Measurements from ENCODE around the gene TPRN.

Gene TPRN

GRCh38 chr9:137191245-137191644 is 9.3 kb downstream of the TPRN start:
- no peak for DNase-seq (ENCODE audit: low read depth in 2 of 2, low spot score in 1 of 2)

- DNase-seq (ENCODE audit: low read depth in 2 of 2, low spot score in 1 of 2): no peak
These were observed 10.2 kb downstream of the TPRN start for GRCh38 chr9:137190315-137190856.

GRCh38 chr9:137189297-137190295 is 10.9 kb downstream of the TPRN start:
- no peak for DNase-seq (ENCODE audit: low read depth in 2 of 2, low spot score in 1 of 2)

GRCh38 chr9:137188490-137189296 is 11.8 kb downstream of the TPRN start, which contains the start of the genes ANAPC2 and SSNA1:
ANAPC2 (minus strand) TSS chr9:137188560; CDS start chr9:137188532, 28 bp downstream.
SSNA1 (plus strand) TSS chr9:137188676; CDS start chr9:137188727, 51 bp downstream.
- DNase-seq (ENCODE audit: low read depth in 2 of 2, low spot score in 1 of 2): peak; percentile 82 to 83

GRCh38 chr9:137188086-137188489 is 12.5 kb downstream of the TPRN start:
- DNase-seq (ENCODE audit: low read depth in 2 of 2, low spot score in 1 of 2): no peak

- no peak for DNase-seq (ENCODE audit: low read depth in 2 of 2, low spot score in 1 of 2)
These were observed 13.2 kb downstream of the TPRN start for GRCh38 chr9:137187386-137187785.

- no peak for DNase-seq (ENCODE audit: low read depth in 2 of 2, low spot score in 1 of 2)
These were observed 14.2 kb downstream of the TPRN start for GRCh38 chr9:137186385-137186784.

- DNase-seq (ENCODE audit: low read depth in 2 of 2, low spot score in 1 of 2): no peak
These were observed 14.6 kb downstream of the TPRN start for GRCh38 chr9:137185921-137186320.

GRCh38 chr9:137184881-137185660 is 15.5 kb downstream of the TPRN start:
- no peak for DNase-seq (ENCODE audit: low read depth in 2 of 2, low spot score in 1 of 2)

GRCh38 chr9:137183980-137184595 is 16.5 kb downstream of the TPRN start:
- DNase-seq (ENCODE audit: low read depth in 2 of 2, low spot score in 1 of 2): no peak

GRCh38 chr9:137182836-137183235 is 17.7 kb downstream of the TPRN start:
- no peak for DNase-seq (ENCODE audit: low read depth in 2 of 2, low spot score in 1 of 2)

GRCh38 chr9:137181680-137182079 is 18.9 kb downstream of the TPRN start:
- no peak for DNase-seq (ENCODE audit: low read depth in 2 of 2, low spot score in 1 of 2)

GRCh38 chr9:137180491-137180890 is 20.1 kb downstream of the TPRN start:
- no peak for DNase-seq (ENCODE audit: low read depth in 2 of 2, low spot score in 1 of 2)

- no peak for DNase-seq (ENCODE audit: low read depth in 2 of 2, low spot score in 1 of 2)
These were observed 20.8 kb downstream of the TPRN start for GRCh38 chr9:137179761-137180160.

GRCh38 chr9:137178939-137179630 is 21.5 kb downstream of the TPRN start:
- no peak for DNase-seq (ENCODE audit: low read depth in 2 of 2, low spot score in 1 of 2)

GRCh38 chr9:137178201-137178938 is 22.2 kb downstream of the TPRN start:
- DNase-seq (ENCODE audit: low read depth in 2 of 2, low spot score in 1 of 2): no peak

- no peak for DNase-seq (ENCODE audit: low read depth in 2 of 2, low spot score in 1 of 2)
These were observed 24.0 kb downstream of the TPRN start for GRCh38 chr9:137176302-137177182.
